Inflammatory macrophage treated with lipopolysaccharide for 1 hour (primary cell): Measurements from ENCODE around the gene FSCN2.
A peak's percentile ranks its signal among the peaks of the same experiment; 100 is the strongest.

Experiments
- DNase-seq, 2 donors: peaks; one replicate each; pipeline ENCODE4 v3.0.0-alpha.2; 2020 to 2022

Gene FSCN2

GRCh38 chr17:81558115-81558468 is 29.9 kb downstream of the FSCN2 start:
- DNase-seq: no peak

DNA sequence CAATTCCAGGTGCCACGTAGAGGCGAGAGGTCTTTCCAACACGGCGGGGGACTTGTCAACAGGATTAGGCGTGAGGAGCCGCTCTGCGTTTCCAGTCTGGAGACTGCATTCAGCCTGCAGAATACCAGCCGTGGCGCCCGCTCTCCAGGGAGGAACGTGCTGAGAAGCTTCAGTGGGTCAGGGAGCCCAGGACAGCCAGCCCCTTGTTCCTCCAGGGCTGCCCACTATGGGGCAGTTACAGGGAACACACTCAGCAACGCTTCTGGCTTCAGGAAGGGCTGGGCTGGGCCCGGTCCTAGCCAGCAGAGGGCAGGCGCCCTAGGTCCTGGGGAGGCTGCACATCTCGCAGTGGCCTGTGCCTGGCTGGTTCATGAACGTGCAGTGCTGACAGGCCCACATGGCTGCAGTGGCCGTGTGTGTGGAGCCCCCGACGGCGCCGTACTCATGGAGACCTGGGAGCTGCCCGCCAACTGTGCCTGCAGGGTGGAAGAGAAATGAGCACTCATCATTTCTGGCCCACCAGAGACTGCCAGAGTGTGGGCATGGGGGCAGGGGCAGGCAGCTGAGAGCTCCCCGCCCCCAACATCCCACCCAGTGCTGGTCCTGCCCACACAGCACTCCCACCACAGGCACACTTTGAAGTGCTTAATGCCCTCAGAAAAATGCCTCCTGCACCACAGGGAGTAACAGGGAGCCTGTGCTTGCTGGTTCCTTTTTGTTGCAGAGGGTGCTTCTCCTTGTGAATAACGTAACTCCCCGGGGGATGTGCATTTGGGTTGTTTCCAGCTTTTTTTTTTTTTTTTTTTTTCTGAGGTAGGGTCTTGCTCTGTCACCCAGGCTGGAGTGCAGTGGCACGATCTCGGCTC is 31.0 kb downstream of the FSCN2 start:
- peak in 1 of 2 donors; percentile 8 for DNase-seq

- DNase-seq: no peak
Observed at GRCh38 chr17:81561494-81561885, 33.3 kb downstream of the FSCN2 start.

DNA sequence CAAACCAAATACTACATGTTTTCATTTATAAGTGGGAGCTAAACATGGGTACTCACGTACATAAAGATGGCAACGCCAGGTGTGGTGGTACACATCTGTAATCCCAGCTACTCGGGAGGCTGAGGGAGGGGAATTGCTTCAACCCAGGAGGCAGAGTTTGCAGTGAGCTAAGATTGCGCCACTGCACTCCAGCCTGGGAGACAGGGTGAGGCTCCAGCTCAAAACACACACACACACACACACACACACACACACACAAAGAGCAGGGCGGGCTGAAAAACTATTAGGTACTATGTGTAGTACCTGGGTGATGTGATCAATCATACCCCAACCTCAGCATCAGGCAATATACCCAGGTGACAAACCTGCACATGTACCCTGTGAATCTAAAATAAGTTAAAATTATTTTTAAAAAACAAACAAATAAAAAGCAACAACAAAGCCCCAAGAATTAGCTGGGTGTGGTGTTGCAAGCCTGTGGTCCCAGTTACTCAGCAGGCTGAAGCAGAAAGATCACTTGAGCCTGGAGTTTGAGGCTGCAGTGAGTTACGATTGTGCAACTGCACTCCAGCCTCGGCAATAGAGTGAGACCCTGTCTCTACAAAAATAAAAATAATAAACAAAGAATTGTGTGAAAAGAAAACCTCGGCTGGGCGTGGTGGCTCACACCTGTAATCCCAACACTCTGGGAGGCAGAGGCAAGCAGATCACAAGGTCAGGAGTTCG is 35.8 kb downstream of the FSCN2 start:
- peak in 1 of 2 donors; percentile 16 for DNase-seq

GRCh38 chr17:81564778-81565177 is 36.6 kb downstream of the FSCN2 start:
- DNase-seq: no peak

DNA sequence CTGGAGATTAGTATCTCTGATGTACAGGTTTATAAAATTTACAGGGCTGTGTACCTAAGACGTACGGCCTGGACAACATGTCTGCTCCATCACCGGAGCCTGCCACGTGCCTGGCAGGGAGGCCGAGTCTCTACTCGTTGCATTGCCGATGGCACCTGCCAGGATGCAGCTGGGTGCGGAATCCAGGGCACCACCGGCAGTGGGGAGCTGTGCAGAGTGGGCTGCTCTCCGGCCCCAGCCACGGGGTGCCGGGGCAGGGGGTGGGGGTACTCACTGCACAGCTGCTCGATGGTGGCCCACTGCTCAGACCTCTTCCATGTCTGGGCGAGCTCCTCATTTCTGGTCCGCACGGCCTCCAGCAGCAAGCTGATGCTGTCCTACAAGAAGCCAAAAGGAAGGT is 37.1 kb downstream of the FSCN2 start:
- DNase-seq: no peak

- DNase-seq: no peak
Observed at GRCh38 chr17:81566461-81567126, 38.4 kb downstream of the FSCN2 start.

DNA sequence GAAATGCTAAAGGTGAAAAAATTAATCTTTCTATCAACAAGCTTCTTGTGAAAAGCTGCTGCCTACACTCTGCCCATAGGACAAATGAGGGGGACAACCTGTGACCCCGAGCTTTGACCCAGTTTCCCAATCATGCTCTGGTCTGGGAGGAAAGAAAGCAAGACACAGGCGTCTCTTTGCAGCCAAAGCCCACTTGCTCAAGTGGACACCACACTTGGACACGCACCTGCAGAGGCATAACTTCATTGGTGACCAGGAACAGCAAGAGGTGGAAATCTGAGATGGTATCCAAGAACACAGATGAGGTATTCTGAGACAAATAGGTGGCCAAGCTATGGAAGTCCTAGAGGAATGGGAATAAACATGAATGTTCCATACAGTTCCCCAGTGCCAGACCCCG is 39.0 kb downstream of the FSCN2 start:
- DNase-seq: no peak

DNA sequence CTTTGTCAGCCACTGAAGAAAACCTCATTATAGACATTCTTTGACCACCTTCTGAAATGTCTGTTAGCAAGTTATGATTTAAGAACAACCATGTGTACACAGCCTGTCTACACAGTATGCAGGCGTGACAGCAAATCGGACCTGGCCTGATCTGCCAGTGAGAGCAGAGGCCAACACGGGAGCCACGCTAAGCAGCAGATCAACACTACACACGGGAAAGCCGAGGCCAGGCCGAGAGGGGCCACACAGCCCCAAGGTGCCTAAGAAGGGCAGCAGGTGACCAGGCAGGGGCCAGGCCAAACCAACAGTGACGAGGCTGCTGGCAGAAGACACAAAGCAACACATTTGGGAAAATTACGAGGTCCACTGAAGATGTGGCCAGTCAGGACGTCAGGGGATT is 40.2 kb downstream of the FSCN2 start:
- DNase-seq: no peak

GRCh38 chr17:81569986-81570514 is 41.9 kb downstream of the FSCN2 start:
- no peak for DNase-seq

GRCh38 chr17:81570964-81571363 is 42.8 kb downstream of the FSCN2 start:
- DNase-seq: no peak

DNA sequence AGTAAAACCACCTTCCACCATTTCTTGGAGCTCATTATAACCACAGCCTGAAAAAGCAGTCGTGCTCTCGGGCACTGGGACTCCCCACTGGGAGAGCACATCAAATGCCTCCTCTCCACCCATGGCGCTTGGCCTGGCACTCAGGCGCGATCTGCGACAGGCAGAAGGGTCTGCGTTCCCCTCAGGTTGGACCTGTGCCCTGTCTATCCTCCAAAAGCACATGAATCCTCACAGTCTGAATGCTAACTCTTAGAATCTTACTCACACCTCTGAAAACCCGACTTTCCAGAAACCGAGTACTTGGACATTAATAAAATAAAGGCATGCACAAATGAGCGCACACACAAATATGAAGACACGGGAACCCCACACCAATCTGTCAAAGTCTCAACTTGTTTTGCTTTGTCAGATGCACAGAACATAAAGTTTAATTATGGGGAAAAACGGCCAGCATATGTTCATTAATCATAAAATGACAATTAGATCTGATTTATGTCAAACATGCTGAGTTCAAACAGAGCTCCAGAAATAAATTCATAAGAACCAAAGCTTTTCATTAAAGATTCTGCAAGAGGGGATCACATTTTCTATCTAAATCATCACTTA is 44.5 kb downstream of the FSCN2 start:
- DNase-seq: no peak

GRCh38 chr17:81573794-81574642 is 45.8 kb downstream of the FSCN2 start:
- no peak for DNase-seq

DNA sequence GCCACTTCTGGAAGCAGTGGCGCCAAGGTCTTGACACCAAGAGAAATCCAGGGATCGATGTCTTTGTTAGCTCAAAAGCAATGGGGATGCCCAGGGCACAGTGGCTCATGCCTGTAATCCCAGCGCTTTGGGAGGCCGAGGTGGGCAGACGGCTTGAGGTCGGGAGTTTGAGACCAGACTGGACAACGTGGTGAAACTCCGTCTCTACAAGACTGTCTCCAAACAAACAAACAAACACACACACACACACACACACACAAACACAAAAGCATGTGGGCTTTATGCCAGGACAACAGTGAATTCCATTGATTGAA is 46.4 kb downstream of the FSCN2 start:
- DNase-seq: no peak

GRCh38 chr17:81575836-81576235 is 47.7 kb downstream of the FSCN2 start:
- DNase-seq: no peak

- DNase-seq: no peak
Observed at GRCh38 chr17:81576621-81577277, 48.6 kb downstream of the FSCN2 start.

DNA sequence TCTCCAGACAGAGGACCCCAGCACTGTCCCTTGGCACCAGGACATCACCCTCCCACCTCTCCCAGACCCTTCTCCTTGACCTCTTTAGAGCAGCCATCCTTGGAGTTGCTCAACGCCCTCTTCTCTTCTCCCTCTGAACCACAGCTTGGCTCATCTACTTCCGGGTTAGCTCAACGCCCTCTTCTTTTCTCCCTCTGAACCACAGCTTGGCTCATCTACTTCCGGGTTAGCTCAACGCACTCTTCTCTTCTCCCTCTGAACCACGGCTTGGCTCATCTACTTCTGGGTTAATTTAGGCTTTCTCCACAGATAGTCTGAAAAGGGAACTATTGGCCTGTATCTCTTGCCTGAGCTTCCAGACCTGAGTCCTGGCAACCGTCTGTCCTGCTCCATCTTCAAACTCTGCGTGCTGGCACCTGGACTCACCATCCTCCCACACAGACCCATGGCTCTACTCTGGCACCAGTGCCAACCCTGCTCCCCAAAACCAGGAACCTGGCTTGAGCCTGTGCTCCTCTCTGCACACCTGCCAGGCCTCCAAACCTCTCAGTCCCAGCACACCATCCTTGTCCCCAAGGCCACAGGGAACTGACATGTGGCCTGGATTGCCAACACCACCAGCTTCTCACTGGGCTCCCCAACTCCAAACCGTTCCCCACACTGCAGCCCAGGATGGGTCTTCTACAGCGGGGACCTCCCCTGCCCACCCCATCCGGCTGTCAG is 49.3 kb downstream of the FSCN2 start:
- peak; percentile 56 to 68 for DNase-seq

GRCh38 chr17:81578038-81578441 is 49.9 kb downstream of the FSCN2 start:
- no peak for DNase-seq

GRCh38 chr17:81578561-81579225 is 50.5 kb downstream of the FSCN2 start:
- DNase-seq: no peak

DNA sequence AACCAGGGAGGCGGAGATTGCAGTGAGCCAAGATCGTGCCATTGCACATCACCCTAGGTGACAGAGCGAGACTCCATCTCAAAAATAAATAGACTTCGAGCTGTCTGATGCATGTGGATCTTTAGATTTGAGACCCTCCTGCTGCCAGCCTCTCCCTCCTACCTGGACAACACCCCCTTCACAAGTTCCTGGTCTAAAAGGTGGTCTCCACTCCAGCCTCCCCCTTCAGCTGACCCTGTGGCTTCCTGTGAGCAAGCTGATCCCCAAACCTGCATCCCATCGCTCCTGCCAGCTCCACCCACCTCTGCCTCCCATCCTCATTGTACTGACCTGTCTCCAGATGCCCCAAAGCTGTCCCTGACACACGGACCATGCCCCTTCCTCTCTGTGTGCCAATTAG is 51.1 kb downstream of the FSCN2 start:
- DNase-seq: no peak
